Sigmoid colon (tissue), 7 donors: ENCODE data around the gene PSMC6. TPM values are rescaled to one million over a fixed set of nuclear protein-coding genes. Genes with fewer than 3 reads are reported as not detected.

Experiments
- DNase-seq: peaks from one replicate; pipeline ENCODE4 v3.0.0-alpha.2; 2019
- H3K27ac ChIP-seq, 4 donors: fragments of 200-600 bp; sonication (generic); one replicate each; pipeline ENCODE4 v1.5.1; 2016 to 2019; ENCODE audit warnings: mild to moderate bottlenecking in 1 of 4
- H3K27me3 ChIP-seq, 3 donors: fragments of 200-600 bp; sonication (generic); one replicate each; pipeline ENCODE4 v1.5.1; 2019; ENCODE audit warnings: mild to moderate bottlenecking in 1 of 3
- H3K36me3 ChIP-seq, 4 donors: fragments of 200-600 bp; sonication (generic); one replicate each; pipeline ENCODE4 v1.5.1; 2016 to 2019
- H3K4me1 ChIP-seq, 4 donors: fragments of 200-600 bp; sonication (generic); one replicate each; pipeline ENCODE4 v1.5.1; 2017 to 2019
- H3K4me3 ChIP-seq, 4 donors: fragments of 200-600 bp; sonication (generic); one replicate each; pipeline ENCODE4 v1.5.1; 2017 to 2019; ENCODE audit warnings: mild to moderate bottlenecking in 2 of 4, moderate library complexity in 1 of 4
- H3K9me3 ChIP-seq, 4 donors: fragments of 200-600 bp in 3 of 4; sonication (generic) in 3 of 4; one replicate each; pipeline versions ENCODE4 v1.5.1 to v1.6.1; 2013 to 2019
- EP300 ChIP-seq, 4 donors: sonication (generic); formaldehyde crosslinking; IDR thresholded peaks; one replicate each; pipeline ENCODE4 v1.6.1; 2017; ENCODE audit warnings: antibody characterized with exemption in 4 of 4
- POLR2A ChIP-seq, 2 donors: fragments of 450-650 bp; IDR thresholded peaks; one replicate each; pipeline ENCODE4 v1.6.1; 2016; ENCODE audit warnings: antibody characterized with exemption in 2 of 2, mild to moderate bottlenecking in 2 of 2, moderate library complexity in 2 of 2
- POLR2AphosphoS5 ChIP-seq, 4 donors: sonication (generic); formaldehyde crosslinking; IDR thresholded peaks; one replicate each; pipeline ENCODE4 v1.6.1; 2017; ENCODE audit warnings: antibody characterized with exemption in 4 of 4
- WGBS, 2 donors: extraction: QIAGEN DNeasy Blood & Tissue Kit; methylation state at CpG; one replicate each; pipeline ENCODE4 v1.1.7; 2013; 5-methylcytosine and 5-hydroxymethylcytosine counted together
- intact Hi-C: fragments of 100-400 bp; cut with DNase I; formaldehyde crosslinking; loops from one replicate; pipeline ENCODE4 v1.15.1; 2023
- polyA plus RNA-seq, 3 donors: library from polyadenylated mRNA; stranded (reverse); fragments of 200-250 nt; gene quantifications; one replicate each; pipeline ENCODE4 v1.2.3, GENCODE V29; 2013
- total RNA-seq, 4 donors: library from RNA; depleted of rRNA; stranded (reverse); fragments of >200 nt; gene quantifications; one replicate each; pipeline ENCODE4 v1.1.0, GENCODE V29; 2016
- TF ChIP-seq, protein P1 (sequence below), 4 experiments: fragments of 450-650 bp in 3 of 4; fragments of 200-600 bp in 1 of 4; IDR thresholded peaks; one replicate each; pipeline ENCODE4 v1.5.1; 2016 to 2019; ENCODE audit warnings: antibody characterized with exemption in 4 of 4, mild to moderate bottlenecking in 3 of 4, moderate library complexity in 2 of 4
- donor health status: healthy with polysubstance abuse.
- donor health status: Bipolar disorder and iron deficiency.
- donor health status: healthy.

The PSMC6 gene
- total and polyA plus RNA-seq, 7 donors = 60.7 to 94.2 (median 81.0) TPM

DNA sequence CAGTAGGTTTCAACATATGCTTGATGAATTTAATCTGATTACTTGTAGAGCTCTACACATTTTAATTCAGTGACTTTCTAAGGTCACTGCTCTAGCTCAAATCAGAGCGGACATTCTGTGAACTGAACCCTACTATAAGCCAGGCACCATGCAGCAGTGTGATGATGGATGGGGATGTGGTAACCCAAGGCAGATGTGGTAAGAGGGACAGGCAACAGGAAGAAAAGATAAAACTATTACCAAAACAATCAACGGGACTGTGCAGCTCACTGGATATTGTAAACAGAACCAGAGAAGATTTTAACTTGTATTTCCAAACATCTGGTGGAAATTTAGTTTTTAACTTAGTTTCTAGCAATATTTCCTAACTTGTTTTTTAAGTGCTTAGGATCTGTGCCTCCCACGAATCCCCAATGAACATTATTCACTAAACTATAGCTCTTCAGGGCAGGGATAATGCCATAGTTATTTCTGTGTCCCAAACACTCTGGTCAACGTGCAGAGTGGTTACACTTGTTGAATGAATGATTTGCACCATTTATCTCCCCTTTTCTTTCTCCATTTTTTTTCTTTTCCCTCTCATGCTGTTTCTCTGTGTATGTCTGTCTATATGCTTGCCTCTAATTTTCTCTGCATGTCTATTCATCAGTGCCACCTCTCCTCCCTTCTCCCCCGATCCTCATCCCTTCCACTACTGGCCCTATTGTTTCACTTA lies 14.6 kb upstream of the PSMC6 start:
- no peaks in the 10 kb centered on the region for H3K36me3 ChIP-seq
- H3K4me1 ChIP-seq = peaks cover 0 to 26% (median 8%) of the 10 kb centered on the region in 4 donors
- H3K9me3 ChIP-seq = no peaks in the 10 kb centered on the region
- H3K4me3 ChIP-seq = no peak overlapping the region
- H3K27ac ChIP-seq = no peak overlapping the region
- DNase-seq = no peak
- no peaks in the 10 kb centered on the region for H3K27me3 ChIP-seq
- intact Hi-C loops = no loop called here
- TF ChIP-seq, protein P1, sequence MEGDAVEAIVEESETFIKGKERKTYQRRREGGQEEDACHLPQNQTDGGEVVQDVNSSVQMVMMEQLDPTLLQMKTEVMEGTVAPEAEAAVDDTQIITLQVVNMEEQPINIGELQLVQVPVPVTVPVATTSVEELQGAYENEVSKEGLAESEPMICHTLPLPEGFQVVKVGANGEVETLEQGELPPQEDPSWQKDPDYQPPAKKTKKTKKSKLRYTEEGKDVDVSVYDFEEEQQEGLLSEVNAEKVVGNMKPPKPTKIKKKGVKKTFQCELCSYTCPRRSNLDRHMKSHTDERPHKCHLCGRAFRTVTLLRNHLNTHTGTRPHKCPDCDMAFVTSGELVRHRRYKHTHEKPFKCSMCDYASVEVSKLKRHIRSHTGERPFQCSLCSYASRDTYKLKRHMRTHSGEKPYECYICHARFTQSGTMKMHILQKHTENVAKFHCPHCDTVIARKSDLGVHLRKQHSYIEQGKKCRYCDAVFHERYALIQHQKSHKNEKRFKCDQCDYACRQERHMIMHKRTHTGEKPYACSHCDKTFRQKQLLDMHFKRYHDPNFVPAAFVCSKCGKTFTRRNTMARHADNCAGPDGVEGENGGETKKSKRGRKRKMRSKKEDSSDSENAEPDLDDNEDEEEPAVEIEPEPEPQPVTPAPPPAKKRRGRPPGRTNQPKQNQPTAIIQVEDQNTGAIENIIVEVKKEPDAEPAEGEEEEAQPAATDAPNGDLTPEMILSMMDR (IDR thresholded peaks at IDR 0.05) = no peak
- TF ChIP-seq POLR2AphosphoS5 (IDR thresholded peaks at IDR 0.05) = no peak
- TF ChIP-seq POLR2A (IDR thresholded peaks at IDR 0.05) = no peak
- TF ChIP-seq EP300 (IDR thresholded peaks at IDR 0.05) = no peak
- WGBS, 2 donors = 67 to 71% methylated on average over 5 of the region's 5 CpGs

DNA sequence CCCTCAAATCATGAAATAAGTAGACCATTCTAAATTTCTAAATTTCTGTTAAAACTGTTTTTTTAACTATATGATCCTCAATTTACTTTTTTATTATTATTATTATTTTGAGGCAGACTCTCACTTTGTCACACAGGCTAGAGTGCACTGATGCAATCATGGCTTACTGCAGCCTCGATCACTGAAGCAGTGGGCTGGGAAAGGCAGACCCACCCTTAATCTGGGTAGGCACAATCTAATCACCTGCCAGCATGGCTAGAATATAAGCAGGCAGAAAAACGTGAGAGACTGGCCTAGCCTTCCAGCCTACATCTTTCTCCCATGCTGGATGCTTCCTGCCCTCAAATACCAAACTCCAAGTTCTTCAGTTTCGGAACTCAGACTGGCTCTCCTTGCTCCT lies 14.0 kb upstream of the PSMC6 start:
- intact Hi-C loops = no loop called here
- Histone ChIP-seq H3K4me3 (no peak overlapping the region), H3K9me3 (no peaks in the 10 kb centered on the region), H3K4me1 (peaks cover 0 to 26% (median 8%) of the 10 kb centered on the region in 4 donors), H3K27ac (no peak overlapping the region), H3K27me3 (no peaks in the 10 kb centered on the region), H3K36me3 (no peaks in the 10 kb centered on the region)
- WGBS, 2 donors = 73 to 80% methylated on average over 3 of the region's 3 CpGs
- DNase-seq = no peak
- TF ChIP-seq POLR2AphosphoS5 (IDR thresholded peaks at IDR 0.05) (no peak), EP300 (IDR thresholded peaks at IDR 0.05) (no peak), POLR2A (IDR thresholded peaks at IDR 0.05) (no peak)
- TF ChIP-seq, protein P1 (IDR thresholded peaks at IDR 0.05) = no peak

DNA sequence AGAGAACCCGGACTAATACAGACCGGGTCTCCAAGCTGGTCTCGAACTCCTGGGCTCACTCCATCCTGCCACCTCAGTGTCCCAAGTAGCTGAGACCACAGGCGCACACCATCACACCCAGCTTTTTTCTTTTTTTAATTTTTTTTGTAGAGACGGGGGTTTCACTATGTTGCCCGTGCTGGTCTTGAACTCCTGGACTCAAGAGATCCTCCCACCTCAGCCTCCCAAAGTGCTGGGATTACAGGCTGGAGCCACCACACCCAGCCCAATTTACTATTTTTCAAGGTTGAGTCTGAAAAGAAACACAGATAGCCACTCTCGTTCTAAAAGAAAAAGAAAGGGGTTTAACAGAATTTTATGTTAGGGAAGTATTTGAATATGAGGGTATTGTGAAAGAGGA lies 13.5 kb upstream of the PSMC6 start:
- TF ChIP-seq POLR2A (IDR thresholded peaks at IDR 0.05) (no peak), POLR2AphosphoS5 (IDR thresholded peaks at IDR 0.05) (no peak), EP300 (IDR thresholded peaks at IDR 0.05) (no peak)
- TF ChIP-seq, protein P1 (IDR thresholded peaks at IDR 0.05) = no peak
- no peaks in the 10 kb centered on the region for H3K36me3 ChIP-seq
- no peaks in the 10 kb centered on the region for H3K27me3 ChIP-seq
- H3K27ac ChIP-seq = no peak overlapping the region
- DNase-seq = no peak
- WGBS, 2 donors = 90 to 93% methylated on average over 7 of the region's 7 CpGs
- no peaks in the 10 kb centered on the region for H3K9me3 ChIP-seq
- H3K4me1 ChIP-seq = peaks cover 0 to 26% (median 8%) of the 10 kb centered on the region in 4 donors
- H3K4me3 ChIP-seq = no peak overlapping the region
- intact Hi-C loops = no loop called here

DNA sequence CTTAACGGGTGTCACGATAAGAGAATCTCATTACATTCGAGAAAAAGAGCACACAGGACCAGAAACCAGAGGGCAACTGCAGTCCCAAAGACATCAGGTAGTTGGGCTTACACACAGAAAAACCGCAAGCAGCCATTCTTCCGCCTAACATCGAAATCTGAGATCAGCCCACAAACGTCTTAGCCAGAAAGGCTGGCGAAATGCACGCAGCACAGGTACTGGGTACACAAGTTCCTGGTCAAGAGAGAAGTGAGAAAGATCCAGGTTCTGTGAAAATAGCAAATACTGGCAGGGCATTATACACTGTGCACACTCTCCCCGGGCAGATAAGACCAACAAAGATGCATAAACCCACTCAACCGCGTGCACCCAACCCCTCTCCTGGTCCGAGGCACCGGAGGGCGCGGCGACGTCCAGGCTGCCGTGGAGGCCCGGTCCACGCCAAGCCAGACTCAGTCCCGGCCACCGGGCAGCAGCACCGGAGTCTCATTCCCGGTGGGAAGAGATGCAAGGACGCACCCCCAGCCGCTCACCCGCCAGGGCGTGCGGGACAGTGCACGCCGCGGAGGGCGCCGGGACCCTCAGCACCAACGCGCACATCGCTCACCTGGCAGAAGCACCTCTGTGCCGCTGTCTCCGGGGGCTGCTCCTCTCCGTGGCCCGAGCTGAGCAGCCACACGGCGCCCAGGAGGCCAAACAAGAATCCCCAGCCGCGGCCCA lies 12.1 kb upstream of the PSMC6 start:
- 0 to 1% methylated on average over 46 of the region's 46 CpGs for WGBS, 2 donors
- Histone ChIP-seq H3K4me3 (peak overlapping the region; percentile 57 to 86 (median 72)), H3K36me3 (no peaks in the 10 kb centered on the region), H3K9me3 (no peaks in the 10 kb centered on the region), H3K4me1 (peaks cover 0 to 26% (median 8%) of the 10 kb centered on the region in 4 donors), H3K27me3 (no peaks in the 10 kb centered on the region), H3K27ac (peak overlapping the region; percentile 91 to 98 (median 95))
- intact Hi-C loops = loop anchor here (5.0 kb wide), 1 partner anchor 143 kb away; the partner anchor contains the start of genes GPR137C and TXNDC16
- DNase-seq = no peak
- TF ChIP-seq POLR2AphosphoS5 (IDR thresholded peaks at IDR 0.05) = no peak
- no peak for TF ChIP-seq EP300 (IDR thresholded peaks at IDR 0.05)
- TF ChIP-seq, protein P1 (IDR thresholded peaks at IDR 0.05) = no peak
- TF ChIP-seq POLR2A (IDR thresholded peaks at IDR 0.05) = no peak
